ENCODE measurements around the gene C20orf173.

- TF ChIP-seq CTCF (IDR thresholded peaks at IDR 0.05) (no peak), POLR2A (IDR thresholded peaks at IDR 0.05) (no peak)
Observed at GRCh38 chr20:35518955-35519354, 10.5 kb downstream of the C20orf173 start.
